Neural cell (in vitro differentiated cells): ENCODE results near the gene TBC1D16.

Source experiments
- EP300 ChIP-seq: fragments of 450-650 bp; conservative IDR thresholded peaks from 2 replicates; pipeline ENCODE4 v1.6.1; 2014; ENCODE audit warnings: antibody characterized with exemption, mild to moderate bottlenecking, moderate library complexity; ENCODE audit not compliant: poor library complexity, severe bottlenecking
- EZH2 ChIP-seq: fragments of 200-600, 300-800 bp; shearing (Covaris generic), sonication (generic); IDR thresholded peaks from 2 replicates; pipeline ENCODE4 v1.6.1; 2014; ENCODE audit warnings: antibody characterized with exemption, low read length, borderline replicate concordance, mild to moderate bottlenecking; ENCODE audit not compliant: insufficient read depth, poor library complexity, severe bottlenecking
- MXI1 ChIP-seq: fragments of 450-650 bp; conservative IDR thresholded peaks from 2 replicates; pipeline ENCODE4 v1.6.1; 2014; ENCODE audit warnings: antibody characterized with exemption, mild to moderate bottlenecking; ENCODE audit not compliant: poor library complexity, severe bottlenecking
- POLR2AphosphoS5 ChIP-seq: IDR thresholded peaks from 2 replicates; pipeline ENCODE4 v1.6.1; 2012
- RAD21 ChIP-seq: fragments of 450-650 bp; conservative IDR thresholded peaks from 2 replicates; pipeline ENCODE4 v1.6.1; 2014; ENCODE audit warnings: antibody characterized with exemption, mild to moderate bottlenecking, moderate library complexity
- SMC3 ChIP-seq: fragments of 450-650 bp; conservative IDR thresholded peaks from 2 replicates; pipeline ENCODE4 v1.6.1; 2014; ENCODE audit warnings: antibody characterized with exemption, mild to moderate bottlenecking, moderate library complexity; ENCODE audit not compliant: poor library complexity
- TAF1 ChIP-seq: IDR thresholded peaks from 2 replicates; pipeline ENCODE4 v1.6.1; 2012; ENCODE audit warnings: low read depth
- TF ChIP-seq, protein P1 (sequence below): fragments of 450-650 bp; IDR thresholded peaks from 2 replicates; pipeline ENCODE4 v1.5.1; 2014; ENCODE audit warnings: antibody characterized with exemption, mild to moderate bottlenecking, moderate library complexity; ENCODE audit not compliant: poor library complexity, severe bottlenecking
- TF ChIP-seq, protein P2 (sequence below): IDR thresholded peaks from 2 replicates; pipeline ENCODE4 v1.6.1; 2012; ENCODE audit warnings: borderline replicate concordance

DNA sequence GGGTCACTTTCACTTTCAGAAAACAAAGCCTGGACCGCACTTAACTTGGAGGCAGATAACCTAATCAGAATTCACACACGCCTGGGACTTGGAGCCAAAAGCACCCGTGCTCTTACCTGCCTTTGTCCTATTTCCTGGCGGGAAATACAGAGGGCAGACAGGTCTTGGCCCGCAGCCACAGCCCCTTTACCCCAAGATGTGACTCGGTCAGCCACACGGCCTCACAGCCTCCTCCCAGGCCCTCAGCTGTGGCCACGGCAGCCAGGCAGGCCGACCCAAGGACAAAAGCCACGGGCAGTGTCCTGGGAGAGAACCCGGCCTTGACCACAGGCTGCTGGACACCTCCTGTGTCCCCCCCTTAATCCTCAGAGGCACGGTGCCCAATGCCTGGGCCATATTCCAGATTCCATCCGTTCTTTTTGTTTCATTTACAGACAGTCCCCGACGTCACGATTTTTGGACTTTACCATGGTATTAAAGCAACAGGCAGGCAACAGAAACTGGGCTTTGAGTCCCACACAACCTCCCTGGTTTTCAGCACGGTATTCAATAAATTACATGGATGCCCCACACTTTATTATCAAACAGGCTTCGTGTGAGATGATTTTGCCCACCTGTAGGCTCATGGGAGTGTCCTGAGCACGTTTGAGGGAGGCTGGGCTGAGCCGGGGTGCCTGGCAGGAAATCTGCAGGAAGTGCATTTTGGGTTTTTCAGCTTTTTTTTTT lies 35.6 kb upstream of the TBC1D16 start:
- TF ChIP-seq EP300 (no peak), RAD21 (no peak), POLR2AphosphoS5 (no peak), TAF1 (no peak), EZH2 (no peak), MXI1 (no peak), SMC3 (no peak)
- TF ChIP-seq, protein P1, sequence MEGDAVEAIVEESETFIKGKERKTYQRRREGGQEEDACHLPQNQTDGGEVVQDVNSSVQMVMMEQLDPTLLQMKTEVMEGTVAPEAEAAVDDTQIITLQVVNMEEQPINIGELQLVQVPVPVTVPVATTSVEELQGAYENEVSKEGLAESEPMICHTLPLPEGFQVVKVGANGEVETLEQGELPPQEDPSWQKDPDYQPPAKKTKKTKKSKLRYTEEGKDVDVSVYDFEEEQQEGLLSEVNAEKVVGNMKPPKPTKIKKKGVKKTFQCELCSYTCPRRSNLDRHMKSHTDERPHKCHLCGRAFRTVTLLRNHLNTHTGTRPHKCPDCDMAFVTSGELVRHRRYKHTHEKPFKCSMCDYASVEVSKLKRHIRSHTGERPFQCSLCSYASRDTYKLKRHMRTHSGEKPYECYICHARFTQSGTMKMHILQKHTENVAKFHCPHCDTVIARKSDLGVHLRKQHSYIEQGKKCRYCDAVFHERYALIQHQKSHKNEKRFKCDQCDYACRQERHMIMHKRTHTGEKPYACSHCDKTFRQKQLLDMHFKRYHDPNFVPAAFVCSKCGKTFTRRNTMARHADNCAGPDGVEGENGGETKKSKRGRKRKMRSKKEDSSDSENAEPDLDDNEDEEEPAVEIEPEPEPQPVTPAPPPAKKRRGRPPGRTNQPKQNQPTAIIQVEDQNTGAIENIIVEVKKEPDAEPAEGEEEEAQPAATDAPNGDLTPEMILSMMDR = no peak
- TF ChIP-seq, protein P2, sequence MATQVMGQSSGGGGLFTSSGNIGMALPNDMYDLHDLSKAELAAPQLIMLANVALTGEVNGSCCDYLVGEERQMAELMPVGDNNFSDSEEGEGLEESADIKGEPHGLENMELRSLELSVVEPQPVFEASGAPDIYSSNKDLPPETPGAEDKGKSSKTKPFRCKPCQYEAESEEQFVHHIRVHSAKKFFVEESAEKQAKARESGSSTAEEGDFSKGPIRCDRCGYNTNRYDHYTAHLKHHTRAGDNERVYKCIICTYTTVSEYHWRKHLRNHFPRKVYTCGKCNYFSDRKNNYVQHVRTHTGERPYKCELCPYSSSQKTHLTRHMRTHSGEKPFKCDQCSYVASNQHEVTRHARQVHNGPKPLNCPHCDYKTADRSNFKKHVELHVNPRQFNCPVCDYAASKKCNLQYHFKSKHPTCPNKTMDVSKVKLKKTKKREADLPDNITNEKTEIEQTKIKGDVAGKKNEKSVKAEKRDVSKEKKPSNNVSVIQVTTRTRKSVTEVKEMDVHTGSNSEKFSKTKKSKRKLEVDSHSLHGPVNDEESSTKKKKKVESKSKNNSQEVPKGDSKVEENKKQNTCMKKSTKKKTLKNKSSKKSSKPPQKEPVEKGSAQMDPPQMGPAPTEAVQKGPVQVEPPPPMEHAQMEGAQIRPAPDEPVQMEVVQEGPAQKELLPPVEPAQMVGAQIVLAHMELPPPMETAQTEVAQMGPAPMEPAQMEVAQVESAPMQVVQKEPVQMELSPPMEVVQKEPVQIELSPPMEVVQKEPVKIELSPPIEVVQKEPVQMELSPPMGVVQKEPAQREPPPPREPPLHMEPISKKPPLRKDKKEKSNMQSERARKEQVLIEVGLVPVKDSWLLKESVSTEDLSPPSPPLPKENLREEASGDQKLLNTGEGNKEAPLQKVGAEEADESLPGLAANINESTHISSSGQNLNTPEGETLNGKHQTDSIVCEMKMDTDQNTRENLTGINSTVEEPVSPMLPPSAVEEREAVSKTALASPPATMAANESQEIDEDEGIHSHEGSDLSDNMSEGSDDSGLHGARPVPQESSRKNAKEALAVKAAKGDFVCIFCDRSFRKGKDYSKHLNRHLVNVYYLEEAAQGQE = no peak
